ENCODE results near the gene TRMT2A. TPM values are rescaled to one million over a fixed set of nuclear protein-coding genes. Genes with fewer than 3 reads are reported as not detected.

The TRMT2A gene
- total RNA-seq, 6 donors from 2014 or later: 30.3 to 146 (median 61.9) TPM

- Histone ChIP-seq H3K9me3 (no peaks in the 10 kb centered on the region), H3K36me3 (peaks cover 22 to 94% (median 59%) of the 10 kb centered on the region in 4 donors), H3K27ac (no peak overlapping the region), H3K27me3 (no peaks in the 10 kb centered on the region), H3K4me1 (no peaks in the 10 kb centered on the region), H3K4me3 (no peak overlapping the region)
- WGBS, 2 donors: 87 to 95% methylated on average over 5 to 6 of the region's 6 CpGs
- TF ChIP-seq POLR2AphosphoS5 (IDR thresholded peaks at IDR 0.05) (no peak), CTCF (IDR thresholded peaks at IDR 0.05) (no peak), POLR2A (IDR thresholded peaks at IDR 0.05) (no peak), EP300 (IDR thresholded peaks at IDR 0.05) (no peak)
- DNase-seq (no peak), ATAC-seq (ENCODE audit: low FRiP score in 2 of 2) (no peak)
Measured at GRCh38 chr22:20099099-20099711, 17.8 kb downstream of the TRMT2A start.

GRCh38 chr22:20096574-20097420, 20.2 kb downstream of the TRMT2A start:
- DNase-seq (no peak), ATAC-seq (ENCODE audit: low FRiP score in 2 of 2) (no peak)
- H3K4me1 ChIP-seq: no peaks in the 10 kb centered on the region
- H3K27me3 ChIP-seq: no peaks in the 10 kb centered on the region
- no peak for TF ChIP-seq POLR2A (IDR thresholded peaks at IDR 0.05)
- no peak for TF ChIP-seq EP300 (IDR thresholded peaks at IDR 0.05)
- no peak for TF ChIP-seq POLR2AphosphoS5 (IDR thresholded peaks at IDR 0.05)
- TF ChIP-seq CTCF (IDR thresholded peaks at IDR 0.05): no peak
- H3K27ac ChIP-seq: no peak overlapping the region
- 93 to 98% methylated on average over 2 of the region's 2 CpGs for WGBS, 2 donors
- peaks cover 30 to 99% (median 81%) of the 10 kb centered on the region in 4 donors for H3K36me3 ChIP-seq
- H3K9me3 ChIP-seq: no peaks in the 10 kb centered on the region
- H3K4me3 ChIP-seq: no peak overlapping the region

- Histone ChIP-seq H3K36me3 (peaks cover 38 to 99% (median 81%) of the 10 kb centered on the region in 4 donors), H3K27me3 (no peaks in the 10 kb centered on the region), H3K27ac (no peak overlapping the region), H3K4me3 (no peak overlapping the region), H3K4me1 (no peaks in the 10 kb centered on the region), H3K9me3 (no peaks in the 10 kb centered on the region)
- WGBS, 2 donors: 90 to 94% methylated on average over 4 of the region's 4 CpGs
- DNase-seq: no peak
- no peak for TF ChIP-seq CTCF (IDR thresholded peaks at IDR 0.05)
- no peak for ATAC-seq (ENCODE audit: low FRiP score in 2 of 2)
Measured at GRCh38 chr22:20095521-20095920, 21.5 kb downstream of the TRMT2A start.

- no peak for ATAC-seq (ENCODE audit: low FRiP score in 2 of 2)
- Histone ChIP-seq H3K4me3 (no peak overlapping the region), H3K4me1 (no peaks in the 10 kb centered on the region), H3K27ac (no peak overlapping the region), H3K27me3 (no peaks in the 10 kb centered on the region), H3K9me3 (no peaks in the 10 kb centered on the region), H3K36me3 (peaks cover 48 to 99% (median 84%) of the 10 kb centered on the region in 4 donors)
- 95 to 96% methylated on average over 15 of the region's 15 CpGs for WGBS, 2 donors
- no peak for DNase-seq
- no peak for TF ChIP-seq POLR2AphosphoS5 (IDR thresholded peaks at IDR 0.05)
- no peak for TF ChIP-seq EP300 (IDR thresholded peaks at IDR 0.05)
- no peak for TF ChIP-seq POLR2A (IDR thresholded peaks at IDR 0.05)
- TF ChIP-seq CTCF (IDR thresholded peaks at IDR 0.05): no peak
Measured at GRCh38 chr22:20094197-20094807, 22.7 kb downstream of the TRMT2A start.
